Heart right ventricle (tissue), 16 donors: ENCODE data around the gene CFAP44. TPM values are rescaled to one million over a fixed set of nuclear protein-coding genes. Genes with fewer than 3 reads are reported as not detected.
"Not testable (repeated sequence)": the region's sequence is repeated elsewhere in the genome, so short reads cannot be mapped to it uniquely, and the experiment has no call there.

Experiments used
- ATAC-seq, 8 donors: fragments of 200-7000 bp; cut with Tn5 transposase; one replicate each; pipeline ENCODE4 v1.9.1; 2020; ENCODE audit warnings: mild to moderate bottlenecking in 8 of 8, moderate library complexity in 8 of 8, moderate number of reproducible peaks in 1 of 8
- DNase-seq, 2 donors: peaks; one replicate each; pipeline ENCODE4 v3.0.0-alpha.2; 2020
- H3K27ac ChIP-seq, 10 donors: fragments of 200-600 bp; sonication (generic) in 2 of 10; one replicate each; pipeline versions ENCODE4 v1.5.0 to v1.8.0; 2020 to 2022; ENCODE audit warnings: mild to moderate bottlenecking in 3 of 10
- H3K27me3 ChIP-seq, 7 donors: fragments of 200-600 bp; one replicate each; pipeline ENCODE4 v1.8.0; 2021 to 2022; ENCODE audit warnings: mild to moderate bottlenecking in 2 of 7
- H3K36me3 ChIP-seq, 9 donors: fragments of 200-600 bp; sonication (generic) in 1 of 9; one replicate each; pipeline versions ENCODE4 v1.5.0 to v1.8.0; 2020 to 2022; ENCODE audit warnings: mild to moderate bottlenecking in 2 of 9
- H3K4me1 ChIP-seq, 9 donors: fragments of 200-600 bp; sonication (generic) in 1 of 9; one replicate each; pipeline versions ENCODE4 v1.5.0 to v1.8.0; 2020 to 2022; ENCODE audit warnings: mild to moderate bottlenecking in 4 of 9
- H3K4me3 ChIP-seq, 10 donors: fragments of 200-600 bp; sonication (generic) in 2 of 10; one replicate each; pipeline versions ENCODE4 v1.5.0 to v1.8.0; 2020 to 2022; ENCODE audit warnings: mild to moderate bottlenecking in 7 of 10, moderate library complexity in 2 of 10
- H3K9me3 ChIP-seq, 11 donors: fragments of 200-600 bp in 10 of 11; sonication (generic) in 2 of 11; one replicate each; pipeline versions ENCODE4 v1.5.0 to v1.8.0; 2013 to 2022; ENCODE audit warnings: mild to moderate bottlenecking in 2 of 11, control low read depth in 1 of 11, moderate library complexity in 1 of 11
- WGBS, 2 donors: extraction: QIAGEN DNeasy Blood & Tissue Kit; methylation state at CpG; one replicate each; pipeline ENCODE4 v1.1.7; 2013; ENCODE audit warnings: inconsistent platforms in 1 of 2; 5-methylcytosine and 5-hydroxymethylcytosine counted together
- intact Hi-C, 10 donors: fragments of 100-400 bp; cut with DNase I; formaldehyde crosslinking; loops; one replicate each; pipeline versions ENCODE4 v1.11.1 to v1.14.2; 2022
- polyA plus RNA-seq, 2 donors: library from polyadenylated mRNA; stranded (reverse); fragments of 200-250 nt; gene quantifications; one replicate each; pipeline ENCODE4 v1.2.3, GENCODE V29; 2013
- total RNA-seq, 10 donors: library from RNA; stranded (reverse); fragmentation: NEBNext Ultra II Directional in 3 of 10; extraction: Animal tissue kit (Norgen Biotek cat#: 25700) in 3 of 10; gene quantifications; one replicate each; pipeline versions ENCODE4 v1.2.1 to v1.2.4, GENCODE V29; 2021 to 2023
- TF ChIP-seq, protein P1 (sequence below), 9 donors: fragments of 200-600 bp; sonication (generic) in 2 of 9; IDR thresholded peaks; one replicate each; pipeline versions ENCODE4 v1.5.0 to v1.8.0; 2021 to 2022; ENCODE audit warnings: antibody characterized with exemption in 9 of 9, mild to moderate bottlenecking in 5 of 9, moderate library complexity in 1 of 9
- donor health status: Arrhythmogenic right ventricular cardiomyopathy.
- donor health status: ischemic (EF 13 %, LVEDD 7.1; RV severe dilation, severe dysfunction).
- donor health status: healthy with polysubstance abuse.
- donor health status: DM: no; HTN: yes; CAD: no.
- donor health status: DM: no; HTN: no; CAD: no.
- donor health status: ischemic (EF 25% LVEDD 6.9; RV normal size, moderate dysfunction).
- donor health status: ischemic (EF 25% LVEDD 5.7; RV mildly dilated, moderate dysfunction).
- donor health status: healthy.
- donor health status: DM: yes; HTN: yes; CAD: no.
- donor health status: Ischemic cardiomyopathy.
- donor health status: ischemic (EF 35%, LVEDD 5.7; RV mildly dilated, moderate dysfunction).
- donor health status: nonischemic (EF 11% LVEDD 7.7; RV severe dilation, severe dysfunction).
- donor health status: DM: yes; HTN: yes; CAD: no.
- donor health status: PGD.
- donor health status: ischemic (EF 29% LVEDD 5.4; RV normal size, mild dysfunction).
- donor health status: nonischemic (EF 23%, LVEDD 6.1; RV moderate dilation, normal function).

Gene CFAP44
- total and polyA plus RNA-seq, 12 donors, result 0.98 to 4.9 (median 2.0) TPM

DNA sequence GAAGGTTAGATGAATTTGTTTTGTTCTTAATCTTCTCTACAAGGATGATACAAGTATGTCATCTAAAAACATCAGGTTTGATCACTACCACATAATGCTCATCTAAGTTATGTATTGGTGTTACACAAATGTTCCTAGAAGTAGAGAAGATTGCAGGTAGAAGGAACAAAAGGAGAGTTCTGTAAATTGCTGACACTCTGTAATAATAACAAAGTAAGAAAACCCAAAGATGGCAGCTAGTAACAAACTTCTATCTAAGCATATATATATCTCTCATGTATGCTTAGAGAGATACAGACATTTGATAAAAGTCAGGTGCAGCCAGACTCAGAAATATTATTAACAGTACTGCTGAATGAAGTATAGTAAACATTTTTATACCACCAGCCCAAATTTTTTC lies 20.2 kb upstream of the CFAP44 start:
- H3K36me3 ChIP-seq, result peaks cover 0 to 70% (median 10%) of the 10 kb centered on the region in 9 donors
- intact Hi-C loops, result no loop called here
- no peaks in the 10 kb centered on the region for H3K27me3 ChIP-seq
- H3K4me1 ChIP-seq, result no peaks in the 10 kb centered on the region
- no peaks in the 10 kb centered on the region for H3K9me3 ChIP-seq
- H3K27ac ChIP-seq, result no peak overlapping the region
- ATAC-seq (no peak), DNase-seq (no peak)
- TF ChIP-seq, protein P1, sequence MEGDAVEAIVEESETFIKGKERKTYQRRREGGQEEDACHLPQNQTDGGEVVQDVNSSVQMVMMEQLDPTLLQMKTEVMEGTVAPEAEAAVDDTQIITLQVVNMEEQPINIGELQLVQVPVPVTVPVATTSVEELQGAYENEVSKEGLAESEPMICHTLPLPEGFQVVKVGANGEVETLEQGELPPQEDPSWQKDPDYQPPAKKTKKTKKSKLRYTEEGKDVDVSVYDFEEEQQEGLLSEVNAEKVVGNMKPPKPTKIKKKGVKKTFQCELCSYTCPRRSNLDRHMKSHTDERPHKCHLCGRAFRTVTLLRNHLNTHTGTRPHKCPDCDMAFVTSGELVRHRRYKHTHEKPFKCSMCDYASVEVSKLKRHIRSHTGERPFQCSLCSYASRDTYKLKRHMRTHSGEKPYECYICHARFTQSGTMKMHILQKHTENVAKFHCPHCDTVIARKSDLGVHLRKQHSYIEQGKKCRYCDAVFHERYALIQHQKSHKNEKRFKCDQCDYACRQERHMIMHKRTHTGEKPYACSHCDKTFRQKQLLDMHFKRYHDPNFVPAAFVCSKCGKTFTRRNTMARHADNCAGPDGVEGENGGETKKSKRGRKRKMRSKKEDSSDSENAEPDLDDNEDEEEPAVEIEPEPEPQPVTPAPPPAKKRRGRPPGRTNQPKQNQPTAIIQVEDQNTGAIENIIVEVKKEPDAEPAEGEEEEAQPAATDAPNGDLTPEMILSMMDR (IDR thresholded peaks at IDR 0.05), result no peak
- H3K4me3 ChIP-seq, result no peak overlapping the region

DNA sequence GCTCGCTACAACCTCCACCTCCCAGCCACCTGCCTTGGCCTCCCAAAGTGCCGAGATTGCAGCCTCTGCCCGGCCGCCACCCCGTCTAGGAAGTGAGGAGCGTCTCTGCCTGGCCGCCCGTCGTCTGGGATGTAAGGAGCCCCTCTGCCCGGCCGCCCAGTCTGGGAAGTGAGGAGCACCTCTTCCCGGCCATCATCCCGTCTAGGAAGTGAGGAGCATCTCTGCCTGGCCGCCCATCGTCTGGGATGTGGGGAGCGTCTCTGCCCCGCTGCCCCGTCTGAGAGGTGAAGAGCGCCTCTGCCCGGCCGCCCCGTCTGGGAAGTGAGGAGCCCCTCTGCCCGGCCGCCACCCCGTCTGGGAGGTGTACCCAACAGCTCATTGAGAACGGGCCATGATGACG lies 17.3 kb upstream of the CFAP44 start:
- ATAC-seq, DNase-seq, H3K4me1 ChIP-seq, intact Hi-C loops, H3K4me3 ChIP-seq, H3K27ac ChIP-seq, H3K9me3 ChIP-seq, H3K27me3 ChIP-seq: not testable (repeated sequence)
- WGBS, 2 donors, result 98% methylated on average over 21 to 22 of the region's 27 CpGs
- H3K36me3 ChIP-seq, result peaks cover 0 to 65% (median 10%) of the 10 kb centered on the region in 9 donors

- intact Hi-C loops, result no loop called here
- DNase-seq, result no peak
- no peak for ATAC-seq
- Histone ChIP-seq H3K36me3 (peaks cover 0 to 82% (median 11%) of the 10 kb centered on the region in 9 donors), H3K27ac (no peak overlapping the region), H3K9me3 (no peaks in the 10 kb centered on the region), H3K4me1 (no peaks in the 10 kb centered on the region), H3K4me3 (no peak overlapping the region), H3K27me3 (no peaks in the 10 kb centered on the region)
- TF ChIP-seq, protein P1 (IDR thresholded peaks at IDR 0.05), result no peak
Observed at GRCh38 chr3:113455446-113455845, 14.2 kb upstream of the CFAP44 start.

- 82 to 86% methylated on average over 3 of the region's 3 CpGs for WGBS, 2 donors
- DNase-seq, result no peak
- H3K9me3 ChIP-seq, result no peaks in the 10 kb centered on the region
- TF ChIP-seq, protein P1 (IDR thresholded peaks at IDR 0.05), result no peak
- H3K4me1 ChIP-seq, result no peaks in the 10 kb centered on the region
- H3K27me3 ChIP-seq, result no peaks in the 10 kb centered on the region
- H3K4me3 ChIP-seq, result no peak overlapping the region
- no peak overlapping the region for H3K27ac ChIP-seq
- ATAC-seq, result no peak
- intact Hi-C loops, result no loop called here
- peaks cover 0 to 82% (median 5%) of the 10 kb centered on the region in 9 donors for H3K36me3 ChIP-seq
Observed at GRCh38 chr3:113454630-113455029, 13.3 kb upstream of the CFAP44 start.

DNA sequence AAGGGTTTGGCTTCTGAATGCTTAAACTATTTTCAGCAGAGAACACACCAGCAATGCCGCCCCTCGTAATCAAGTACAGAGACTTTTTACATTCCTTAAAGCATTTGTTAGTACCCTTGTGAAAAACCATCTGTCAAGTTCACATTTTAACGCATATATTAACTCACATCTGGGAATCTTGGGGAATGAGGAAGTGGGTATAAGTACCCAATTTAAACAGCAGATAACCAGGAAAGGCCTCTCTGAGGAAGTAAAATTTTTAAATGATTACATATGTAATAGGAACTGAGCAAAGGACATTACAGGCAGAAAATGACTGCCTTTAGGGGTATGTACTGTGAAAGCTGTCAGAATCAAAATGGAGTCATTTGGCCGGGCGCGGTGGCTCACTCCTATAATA lies 12.8 kb upstream of the CFAP44 start:
- Histone ChIP-seq H3K36me3 (peaks cover 0 to 82% (median 5%) of the 10 kb centered on the region in 9 donors), H3K9me3 (no peaks in the 10 kb centered on the region), H3K27ac (no peak overlapping the region), H3K4me1 (no peaks in the 10 kb centered on the region), H3K27me3 (no peaks in the 10 kb centered on the region), H3K4me3 (no peak overlapping the region)
- DNase-seq (no peak), ATAC-seq (no peak)
- TF ChIP-seq, protein P1 (IDR thresholded peaks at IDR 0.05), result no peak
- intact Hi-C loops, result no loop called here
- WGBS, 2 donors, result 89 to 93% methylated on average over 6 of the region's 6 CpGs
